Measurements from ENCODE around the gene TSPAN9. TPM values are rescaled to one million over a fixed set of nuclear protein-coding genes. Genes with fewer than 3 reads are reported as not detected.

Gene TSPAN9
- total RNA-seq, result 10 to 100 TPM; 27.9 to 49.1 (median 42.0) TPM

- no peak for TF ChIP-seq POLR2A (IDR thresholded peaks at IDR 0.05)
- TF ChIP-seq, protein P1, sequence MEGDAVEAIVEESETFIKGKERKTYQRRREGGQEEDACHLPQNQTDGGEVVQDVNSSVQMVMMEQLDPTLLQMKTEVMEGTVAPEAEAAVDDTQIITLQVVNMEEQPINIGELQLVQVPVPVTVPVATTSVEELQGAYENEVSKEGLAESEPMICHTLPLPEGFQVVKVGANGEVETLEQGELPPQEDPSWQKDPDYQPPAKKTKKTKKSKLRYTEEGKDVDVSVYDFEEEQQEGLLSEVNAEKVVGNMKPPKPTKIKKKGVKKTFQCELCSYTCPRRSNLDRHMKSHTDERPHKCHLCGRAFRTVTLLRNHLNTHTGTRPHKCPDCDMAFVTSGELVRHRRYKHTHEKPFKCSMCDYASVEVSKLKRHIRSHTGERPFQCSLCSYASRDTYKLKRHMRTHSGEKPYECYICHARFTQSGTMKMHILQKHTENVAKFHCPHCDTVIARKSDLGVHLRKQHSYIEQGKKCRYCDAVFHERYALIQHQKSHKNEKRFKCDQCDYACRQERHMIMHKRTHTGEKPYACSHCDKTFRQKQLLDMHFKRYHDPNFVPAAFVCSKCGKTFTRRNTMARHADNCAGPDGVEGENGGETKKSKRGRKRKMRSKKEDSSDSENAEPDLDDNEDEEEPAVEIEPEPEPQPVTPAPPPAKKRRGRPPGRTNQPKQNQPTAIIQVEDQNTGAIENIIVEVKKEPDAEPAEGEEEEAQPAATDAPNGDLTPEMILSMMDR (IDR thresholded peaks at IDR 0.05), result no peak
- intact Hi-C loops (cut with DNase I; ENCODE audit: low total_unique reads), result loop anchor here (1.0 kb wide), 1 partner anchor 195 kb away; no protein-coding TSS in a partner anchor
- 1 to 2% methylated on average over 11 to 20 of the region's 95 CpGs for WGBS, 2 donors
- peak within 1 kb of the TSS; percentile 80 for H3K4me3 ChIP-seq (ENCODE audit: low read depth, poor library complexity, severe bottlenecking)
- DNase-seq (ENCODE audit: low spot score in 2 of 2), result peak; percentile 54 to 94
These were observed at the start of gene TSPAN9 for GRCh38 chr12:3076730-3077571. Gene TSPAN9, plus strand, starts transcription at chr12:3077379. Its CDS starts 123,815 bp downstream, at chr12:3201194.

DNA sequence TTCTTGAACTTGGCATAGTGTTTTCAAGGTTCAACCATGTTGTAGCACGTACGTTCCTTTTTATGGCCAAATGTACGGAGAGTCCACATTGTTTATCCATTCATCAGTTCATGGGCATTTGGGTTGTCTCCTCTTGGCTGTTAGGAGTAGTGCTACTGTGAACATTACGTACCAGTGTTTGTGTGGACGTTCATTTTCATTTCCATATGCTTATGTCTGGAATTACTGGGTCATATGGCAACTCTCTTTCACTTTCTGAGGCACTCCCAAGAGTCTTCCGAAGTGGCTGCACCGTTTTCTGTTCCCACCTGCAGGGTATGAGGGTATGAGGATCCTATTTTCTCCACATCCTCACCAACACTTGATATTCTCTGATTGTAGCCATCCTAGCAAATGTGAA lies 49.1 kb upstream of the TSPAN9 start:
- TF ChIP-seq POLR2A (IDR thresholded peaks at IDR 0.05), result no peak
- TF ChIP-seq, protein P1 (IDR thresholded peaks at IDR 0.05), result no peak
- H3K4me3 ChIP-seq (ENCODE audit: low read depth, poor library complexity, severe bottlenecking), result no peak overlapping the region
- WGBS, 2 donors, result 77 to 82% methylated on average over 7 of the region's 7 CpGs
- no peak for DNase-seq (ENCODE audit: low spot score in 2 of 2)
- intact Hi-C loops (cut with DNase I; ENCODE audit: low total_unique reads), result no loop called here

- WGBS, 2 donors, result 81 to 95% methylated on average over 20 to 21 of the region's 21 CpGs
- intact Hi-C loops (cut with DNase I; ENCODE audit: low total_unique reads), result no loop called here
- no peak for DNase-seq (ENCODE audit: low spot score in 2 of 2)
These were observed 46.3 kb upstream of the TSPAN9 start for GRCh38 chr12:3030821-3031429.

GRCh38 chr12:3032161-3032560 lies 45.0 kb upstream of the TSPAN9 start:
- no peak overlapping the region for H3K4me3 ChIP-seq (ENCODE audit: low read depth, poor library complexity, severe bottlenecking)

More at GRCh38 chr12:3030821-3031429, 46.3 kb upstream of the TSPAN9 start:
- TF ChIP-seq POLR2A (IDR thresholded peaks at IDR 0.05), result no peak
- TF ChIP-seq, protein P1 (IDR thresholded peaks at IDR 0.05), result no peak
- no peak overlapping the region for H3K4me3 ChIP-seq (ENCODE audit: low read depth, poor library complexity, severe bottlenecking)

GRCh38 chr12:3032770-3033538 lies 44.2 kb upstream of the TSPAN9 start:
- intact Hi-C loops (cut with DNase I; ENCODE audit: low total_unique reads), result no loop called here
- H3K4me3 ChIP-seq (ENCODE audit: low read depth, poor library complexity, severe bottlenecking), result no peak overlapping the region
- TF ChIP-seq POLR2A (IDR thresholded peaks at IDR 0.05), result no peak
- WGBS, 2 donors, result 80 to 82% methylated on average over 26 to 27 of the region's 27 CpGs
- no peak for DNase-seq (ENCODE audit: low spot score in 2 of 2)

More at GRCh38 chr12:3032161-3032560, 45.0 kb upstream of the TSPAN9 start:
- no peak for DNase-seq (ENCODE audit: low spot score in 2 of 2)
- no peak for TF ChIP-seq POLR2A (IDR thresholded peaks at IDR 0.05)
- TF ChIP-seq, protein P1 (IDR thresholded peaks at IDR 0.05), result no peak
- 87 to 89% methylated on average over 12 of the region's 12 CpGs for WGBS, 2 donors
- intact Hi-C loops (cut with DNase I; ENCODE audit: low total_unique reads), result no loop called here

GRCh38 chr12:3033539-3033867 lies 43.7 kb upstream of the TSPAN9 start:
- TF ChIP-seq, protein P1 (IDR thresholded peaks at IDR 0.05), result no peak
- no peak for TF ChIP-seq POLR2A (IDR thresholded peaks at IDR 0.05)
- intact Hi-C loops (cut with DNase I; ENCODE audit: low total_unique reads), result no loop called here
- no peak for DNase-seq (ENCODE audit: low spot score in 2 of 2)
- 84 to 86% methylated on average over 8 of the region's 8 CpGs for WGBS, 2 donors
- H3K4me3 ChIP-seq (ENCODE audit: low read depth, poor library complexity, severe bottlenecking), result no peak overlapping the region

Measured in lower leg skin (tissue), 4 donors.